ENCODE data around the gene SIPA1L3. TPM values are rescaled to one million over a fixed set of nuclear protein-coding genes. Genes with fewer than 3 reads are reported as not detected.

Gene SIPA1L3
- total RNA-seq, 1 experiment from 2014 or later, result 66.3 TPM

DNA sequence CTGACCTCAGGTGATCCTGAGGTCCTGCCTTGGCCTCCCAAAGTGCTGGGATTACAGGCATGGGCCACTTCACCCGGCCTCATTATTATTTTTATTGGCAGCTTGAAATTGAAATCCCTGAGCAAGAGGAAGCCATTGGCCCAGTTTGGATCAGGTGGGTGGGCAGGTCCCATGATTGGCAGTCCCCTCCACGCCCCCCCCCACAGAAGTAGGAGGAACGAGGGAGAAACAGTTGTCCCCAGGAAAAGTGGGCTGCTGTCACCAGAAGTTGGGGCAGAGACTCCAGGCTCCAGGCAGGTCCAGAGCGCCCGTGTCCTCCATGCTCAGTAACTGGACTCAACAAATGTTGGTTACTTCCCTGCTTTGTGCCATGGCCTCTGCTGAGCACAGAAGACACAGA, 70.4 kb downstream of the SIPA1L3 start:
- H3K4me1 ChIP-seq (ENCODE audit: control insufficient read depth, insufficient read depth, low read length), result peaks cover 3% of the 10 kb centered on the region; the same call in 1 of the 2 replicates
- ATAC-seq, result no peak

DNA sequence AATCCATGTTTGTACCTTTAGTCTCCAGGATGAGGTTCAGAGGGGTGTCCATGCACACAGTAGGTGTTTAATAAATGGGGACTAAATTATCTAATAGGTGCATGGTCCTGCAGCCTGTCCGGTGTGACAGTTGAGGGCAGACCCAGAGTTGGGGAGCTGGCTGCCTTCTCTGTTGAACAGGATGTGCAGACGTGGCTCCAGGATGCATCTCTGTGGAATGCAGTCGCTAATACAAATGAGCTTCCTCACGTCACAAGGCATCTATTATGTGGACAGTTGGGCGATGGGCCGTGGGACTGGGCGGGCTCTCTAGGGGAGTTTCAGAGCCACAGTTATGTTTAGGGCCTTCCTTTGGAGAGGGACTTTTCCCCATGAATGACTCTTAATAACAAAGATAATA, 71.0 kb downstream of the SIPA1L3 start:
- peak; percentile 48; the same call in 1 of the 2 replicates for ATAC-seq
- BruUV-seq (replicated peaks), result no TSS peak
- Histone ChIP-seq H3K9me3 (ENCODE audit: control insufficient read depth, insufficient read depth, low read depth, low read length) (no peaks in the 10 kb centered on the region), H3K27me3 (ENCODE audit: control insufficient read depth, insufficient read depth, low read length) (no peaks in the 10 kb centered on the region), H3K27ac (ENCODE audit: low read length) (no peak overlapping the region), H3K4me1 (ENCODE audit: control insufficient read depth, insufficient read depth, low read length) (peaks cover 3% of the 10 kb centered on the region; the same call in 1 of the 2 replicates), H3K36me3 (ENCODE audit: control insufficient read depth, insufficient read depth, low read length) (no peaks in the 10 kb centered on the region), H3K4me3 (ENCODE audit: low read depth in 2 of 2, low read length in 2 of 2) (no peak overlapping the region)
- ChIA-PET POLR2A (no interaction called here), CTCF (no interaction called here)
- DNase-seq (ENCODE audit: low read depth, low spot score), result no peak
- intact Hi-C loops (cut with micrococcal nuclease; ENCODE audit: unreplicated experiment) (no loop called here), in situ Hi-C loops (cut with HindIII; ENCODE audit: low pct_unique_long_range_greater_than_20kb, low sequenced_read_pairs) (no loop called here)
- TF ChIP-seq TCF7L2 (IDR thresholded peaks at IDR 0.05; ENCODE audit: low read depth, low read length) (no peak), POLR2AphosphoS5 (IDR thresholded peaks at IDR 0.05; ENCODE audit: low read depth, low read length) (no peak), SIN3A (IDR thresholded peaks at IDR 0.05; ENCODE audit: borderline replicate concordance, insufficient read depth, low read depth, low read length) (no peak)
- TF ChIP-seq, protein P1, sequence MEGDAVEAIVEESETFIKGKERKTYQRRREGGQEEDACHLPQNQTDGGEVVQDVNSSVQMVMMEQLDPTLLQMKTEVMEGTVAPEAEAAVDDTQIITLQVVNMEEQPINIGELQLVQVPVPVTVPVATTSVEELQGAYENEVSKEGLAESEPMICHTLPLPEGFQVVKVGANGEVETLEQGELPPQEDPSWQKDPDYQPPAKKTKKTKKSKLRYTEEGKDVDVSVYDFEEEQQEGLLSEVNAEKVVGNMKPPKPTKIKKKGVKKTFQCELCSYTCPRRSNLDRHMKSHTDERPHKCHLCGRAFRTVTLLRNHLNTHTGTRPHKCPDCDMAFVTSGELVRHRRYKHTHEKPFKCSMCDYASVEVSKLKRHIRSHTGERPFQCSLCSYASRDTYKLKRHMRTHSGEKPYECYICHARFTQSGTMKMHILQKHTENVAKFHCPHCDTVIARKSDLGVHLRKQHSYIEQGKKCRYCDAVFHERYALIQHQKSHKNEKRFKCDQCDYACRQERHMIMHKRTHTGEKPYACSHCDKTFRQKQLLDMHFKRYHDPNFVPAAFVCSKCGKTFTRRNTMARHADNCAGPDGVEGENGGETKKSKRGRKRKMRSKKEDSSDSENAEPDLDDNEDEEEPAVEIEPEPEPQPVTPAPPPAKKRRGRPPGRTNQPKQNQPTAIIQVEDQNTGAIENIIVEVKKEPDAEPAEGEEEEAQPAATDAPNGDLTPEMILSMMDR (IDR thresholded peaks at IDR 0.05), result no peak
- TF ChIP-seq, protein P2, sequence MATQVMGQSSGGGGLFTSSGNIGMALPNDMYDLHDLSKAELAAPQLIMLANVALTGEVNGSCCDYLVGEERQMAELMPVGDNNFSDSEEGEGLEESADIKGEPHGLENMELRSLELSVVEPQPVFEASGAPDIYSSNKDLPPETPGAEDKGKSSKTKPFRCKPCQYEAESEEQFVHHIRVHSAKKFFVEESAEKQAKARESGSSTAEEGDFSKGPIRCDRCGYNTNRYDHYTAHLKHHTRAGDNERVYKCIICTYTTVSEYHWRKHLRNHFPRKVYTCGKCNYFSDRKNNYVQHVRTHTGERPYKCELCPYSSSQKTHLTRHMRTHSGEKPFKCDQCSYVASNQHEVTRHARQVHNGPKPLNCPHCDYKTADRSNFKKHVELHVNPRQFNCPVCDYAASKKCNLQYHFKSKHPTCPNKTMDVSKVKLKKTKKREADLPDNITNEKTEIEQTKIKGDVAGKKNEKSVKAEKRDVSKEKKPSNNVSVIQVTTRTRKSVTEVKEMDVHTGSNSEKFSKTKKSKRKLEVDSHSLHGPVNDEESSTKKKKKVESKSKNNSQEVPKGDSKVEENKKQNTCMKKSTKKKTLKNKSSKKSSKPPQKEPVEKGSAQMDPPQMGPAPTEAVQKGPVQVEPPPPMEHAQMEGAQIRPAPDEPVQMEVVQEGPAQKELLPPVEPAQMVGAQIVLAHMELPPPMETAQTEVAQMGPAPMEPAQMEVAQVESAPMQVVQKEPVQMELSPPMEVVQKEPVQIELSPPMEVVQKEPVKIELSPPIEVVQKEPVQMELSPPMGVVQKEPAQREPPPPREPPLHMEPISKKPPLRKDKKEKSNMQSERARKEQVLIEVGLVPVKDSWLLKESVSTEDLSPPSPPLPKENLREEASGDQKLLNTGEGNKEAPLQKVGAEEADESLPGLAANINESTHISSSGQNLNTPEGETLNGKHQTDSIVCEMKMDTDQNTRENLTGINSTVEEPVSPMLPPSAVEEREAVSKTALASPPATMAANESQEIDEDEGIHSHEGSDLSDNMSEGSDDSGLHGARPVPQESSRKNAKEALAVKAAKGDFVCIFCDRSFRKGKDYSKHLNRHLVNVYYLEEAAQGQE (IDR thresholded peaks at IDR 0.05; ENCODE audit: insufficient read depth in 1 of 2, low read depth in 2 of 2, low read length in 1 of 2), result no peak

More for the DNA sequence above, 70.4 kb downstream of the SIPA1L3 start:
- Histone ChIP-seq H3K27ac (ENCODE audit: low read length) (no peak overlapping the region), H3K9me3 (ENCODE audit: control insufficient read depth, insufficient read depth, low read depth, low read length) (no peaks in the 10 kb centered on the region), H3K27me3 (ENCODE audit: control insufficient read depth, insufficient read depth, low read length) (no peaks in the 10 kb centered on the region), H3K4me3 (ENCODE audit: low read depth in 2 of 2, low read length in 2 of 2) (no peak overlapping the region), H3K36me3 (ENCODE audit: control insufficient read depth, insufficient read depth, low read length) (no peaks in the 10 kb centered on the region)
- no peak for TF ChIP-seq SIN3A (IDR thresholded peaks at IDR 0.05; ENCODE audit: borderline replicate concordance, insufficient read depth, low read depth, low read length)
- TF ChIP-seq, protein P1 (IDR thresholded peaks at IDR 0.05), result no peak
- TF ChIP-seq, protein P2 (IDR thresholded peaks at IDR 0.05; ENCODE audit: insufficient read depth in 1 of 2, low read depth in 2 of 2, low read length in 1 of 2), result no peak
- no peak for TF ChIP-seq TCF7L2 (IDR thresholded peaks at IDR 0.05; ENCODE audit: low read depth, low read length)
- TF ChIP-seq POLR2AphosphoS5 (IDR thresholded peaks at IDR 0.05; ENCODE audit: low read depth, low read length), result no peak
- ChIA-PET CTCF (no interaction called here), POLR2A (no interaction called here)
- BruUV-seq (replicated peaks), result no TSS peak
- in situ Hi-C loops (cut with HindIII; ENCODE audit: low pct_unique_long_range_greater_than_20kb, low sequenced_read_pairs), result no loop called here
- DNase-seq (ENCODE audit: low read depth, low spot score), result no peak
- intact Hi-C loops (cut with micrococcal nuclease; ENCODE audit: unreplicated experiment), result no loop called here

Data from Panc1 (cell line).